Measurements from ENCODE around the gene BCL2L11.

- no peak for TF ChIP-seq CREB1 (CRISPR knock-in tag; IDR thresholded peaks at IDR 0.05; ENCODE audit: low read depth)
- TF ChIP-seq EZH2 (IDR thresholded peaks at IDR 0.05; ENCODE audit: low read depth, unreplicated experiment), result no peak
- TF ChIP-seq CTCF (conservative IDR thresholded peaks at IDR 0.05; ENCODE audit: low read depth in 2 of 2), result no peak
- TF ChIP-seq STAT1 (IDR thresholded peaks at IDR 0.05; ENCODE audit: unreplicated experiment), result no peak
- TF ChIP-seq POLR2AphosphoS5 (IDR thresholded peaks at IDR 0.05; ENCODE audit: low read depth), result no peak
- TF ChIP-seq REST (IDR thresholded peaks at IDR 0.05; ENCODE audit: unreplicated experiment), result no peak
- TF ChIP-seq ZNF331 (CRISPR knock-in tag; IDR thresholded peaks at IDR 0.05; ENCODE audit: low read depth), result no peak
- TF ChIP-seq ZNF114 (CRISPR knock-in tag; IDR thresholded peaks at IDR 0.05), result no peak
- no peak for TF ChIP-seq EZH2phosphoT487 (IDR thresholded peaks at IDR 0.05; ENCODE audit: unreplicated experiment)
Measured at GRCh38 chr2:111154758-111155157, 34.0 kb downstream of the BCL2L11 start.
